Naive thymus-derived CD4-positive, alpha-beta T cell (primary cell): ENCODE results near the gene CBX5. TPM values are rescaled to one million over a fixed set of nuclear protein-coding genes. Genes with fewer than 3 reads are reported as not detected.
A peak's percentile ranks its signal among the peaks of the same experiment; 100 is the strongest.
"Not testable (repeated sequence)": the region's sequence is repeated elsewhere in the genome, so short reads cannot be mapped to it uniquely, and the experiment has no call there.

Source experiments
- ATAC-seq: fragments of 150-1000 bp; cut with Tn5 transposase; 2 replicates; pipeline ENCODE4 v1.10.0; 2021; ENCODE audit warnings: mild to moderate bottlenecking, moderate library complexity
- CTCF ChIA-PET: fragments of 350-600 bp; sonication (Branson Sonifier 250); formaldehyde crosslinking; loops from one replicate; lab custom pipeline; 2021; ENCODE audit warnings: antibody characterized with exemption; lab: Charles Lee
- POLR2A ChIA-PET: fragments of 350-600 bp; sonication (Branson Sonifier 250); formaldehyde crosslinking; loops from one replicate; lab custom pipeline; 2021; ENCODE audit warnings: antibody characterized with exemption, inconsistent platforms; lab: Charles Lee
- DNase-seq, 9 donors: peaks; one replicate each; pipeline versions ENCODE4 v3.0.0 to v3.0.0-alpha.2; 2020 to 2022; ENCODE audit warnings: mixed read lengths in 1 of 9
- H3K27ac ChIP-seq: one replicate; pipeline ENCODE4 v1.7.0; 2013; ENCODE audit warnings: mild to moderate bottlenecking, low read depth, low read length, moderate library complexity
- H3K27me3 ChIP-seq, 2 donors: one replicate each; pipeline ENCODE4 v1.7.0; 2013; ENCODE audit warnings: low read length in 2 of 2, mild to moderate bottlenecking in 2 of 2, moderate library complexity in 2 of 2; ENCODE audit not compliant: control insufficient read depth in 2 of 2, insufficient read depth in 2 of 2
- H3K36me3 ChIP-seq, 3 experiments: 1 replicate in 2 of 3; 2 replicates in 1 of 3; pipeline ENCODE4 v1.7.0; 2013; ENCODE audit warnings: low read length in 3 of 3, mild to moderate bottlenecking in 3 of 3, moderate library complexity in 1 of 3; ENCODE audit not compliant: insufficient read depth in 3 of 3, control insufficient read depth in 2 of 3
- H3K4me1 ChIP-seq, 2 donors: one replicate each; pipeline ENCODE4 v1.7.0; 2013; ENCODE audit warnings: low read length in 2 of 2, mild to moderate bottlenecking in 2 of 2, moderate library complexity in 1 of 2; ENCODE audit not compliant: control insufficient read depth in 2 of 2, insufficient read depth in 2 of 2
- H3K4me3 ChIP-seq: 2 replicates; pipeline ENCODE4 v1.7.0; 2013; ENCODE audit warnings: mild to moderate bottlenecking, low read length
- H3K9me3 ChIP-seq, 3 experiments: 1 replicate in 2 of 3; 2 replicates in 1 of 3; pipeline ENCODE4 v1.7.0; 2013; ENCODE audit warnings: low read length in 3 of 3; ENCODE audit not compliant: control insufficient read depth in 2 of 3
- H3K27ac Mint-ChIP-seq, 9 donors: one replicate each; pipeline ENCODE4 v1.8.0; 2020 to 2022; ENCODE audit warnings: mixed read lengths in 9 of 9, mild to moderate bottlenecking in 8 of 9, moderate library complexity in 5 of 9, inconsistent platforms in 2 of 9
- H3K27me3 Mint-ChIP-seq, 5 donors: one replicate each; pipeline ENCODE4 v1.8.0; 2021 to 2022; ENCODE audit warnings: mixed read lengths in 5 of 5, mild to moderate bottlenecking in 1 of 5
- H3K36me3 Mint-ChIP-seq, 5 donors: one replicate each; pipeline ENCODE4 v1.8.0; 2020 to 2022; ENCODE audit warnings: mixed read lengths in 5 of 5, mild to moderate bottlenecking in 3 of 5, inconsistent platforms in 1 of 5
- H3K4me1 Mint-ChIP-seq, 7 donors: one replicate each; pipeline ENCODE4 v1.8.0; 2020 to 2022; ENCODE audit warnings: mixed read lengths in 7 of 7, mild to moderate bottlenecking in 3 of 7, inconsistent platforms in 1 of 7
- H3K4me3 Mint-ChIP-seq, 10 donors: one replicate each; pipeline ENCODE4 v1.8.0; 2020 to 2022; ENCODE audit warnings: mild to moderate bottlenecking in 10 of 10, mixed read lengths in 10 of 10, moderate library complexity in 6 of 10, inconsistent platforms in 2 of 10
- H3K9me3 Mint-ChIP-seq, 11 donors: one replicate each; pipeline ENCODE4 v1.8.0; 2020 to 2022; ENCODE audit warnings: mixed read lengths in 11 of 11, mild to moderate bottlenecking in 4 of 11, inconsistent platforms in 1 of 11, moderate library complexity in 1 of 11
- intact Hi-C, 2 donors: fragments of 100-400 bp; cut with micrococcal nuclease; formaldehyde crosslinking; loops; one replicate each; pipeline ENCODE4 v1.15.1; 2023
- polyA plus RNA-seq, 2 donors: library from polyadenylated mRNA; unstranded; fragments of 300-500 nt; fragmentation: Illumina TruSeq; gene quantifications; one replicate each; pipeline ENCODE4 v1.2.3, GENCODE V29; 2021
- total RNA-seq, 6 experiments: library from RNA in 5 of 6; stranded (reverse) in 5 of 6; gene quantifications; 1 replicate in 5 of 6; 2 replicates in 1 of 6; pipeline ENCODE4 v1.2.3 and lab custom pipeline; 2021 to 2026

Gene CBX5
- total and polyA plus RNA-seq, 7 experiments from 2014 or later, result 28.2 to 133 (median 51.9) TPM

GRCh38 chr12:54312309-54312708 lies 32.4 kb upstream of the CBX5 start:
- ATAC-seq, POLR2A ChIA-PET, H3K4me1 ChIP-seq: not testable (repeated sequence)

GRCh38 chr12:54311051-54311450 lies 31.1 kb upstream of the CBX5 start:
- peaks cover 0 to 24% (median 4%) of the 10 kb centered on the region in 5 donors for H3K27me3 Mint-ChIP-seq
- H3K36me3 Mint-ChIP-seq, result no peaks in the 10 kb centered on the region
- peaks cover 0 to 2% (median 0%) of the 10 kb centered on the region in 11 donors for H3K9me3 Mint-ChIP-seq
- Histone ChIP-seq H3K4me3 (no peak overlapping the region), H3K36me3 (no peaks in the 10 kb centered on the region), H3K4me1 (no peaks in the 10 kb centered on the region), H3K9me3 (no peaks in the 10 kb centered on the region), H3K27me3 (no peaks in the 10 kb centered on the region), H3K27ac (no peak overlapping the region)
- peaks cover 0 to 9% (median 7%) of the 10 kb centered on the region in 7 donors for H3K4me1 Mint-ChIP-seq
- ChIA-PET POLR2A (interaction anchor here (0.6 kb wide), 1 partner anchor 71 kb away, joined by 4 read pairs; no protein-coding TSS in a partner anchor), CTCF (no interaction called here)
- H3K27ac Mint-ChIP-seq, result no peak overlapping the region
- DNase-seq (no peak), ATAC-seq (no peak)
- intact Hi-C loops, result no loop called here
- H3K4me3 Mint-ChIP-seq, result no peak overlapping the region

More at GRCh38 chr12:54312309-54312708, 32.4 kb upstream of the CBX5 start:
- CTCF ChIA-PET, result interaction anchor here (0.7 to 1.1 kb wide), 2 partner anchors 11 to 12 kb away, joined by 3 to 5 read pairs; partner anchors contain the start of gene COPZ1
- H3K4me3 Mint-ChIP-seq, intact Hi-C loops, H3K4me3 ChIP-seq, H3K9me3 ChIP-seq, H3K36me3 Mint-ChIP-seq, H3K27ac ChIP-seq, H3K4me1 Mint-ChIP-seq, H3K9me3 Mint-ChIP-seq, H3K27me3 ChIP-seq, H3K36me3 ChIP-seq, DNase-seq, H3K27ac Mint-ChIP-seq: not testable (repeated sequence)
- H3K27me3 Mint-ChIP-seq, result peaks cover 0 to 20% (median 4%) of the 10 kb centered on the region in 5 donors

GRCh38 chr12:54306925-54307741 lies 27.2 kb upstream of the CBX5 start:
- Mint-ChIP-seq H3K9me3 (peaks cover 0 to 2% (median 0%) of the 10 kb centered on the region in 11 donors), H3K27me3 (peaks cover 12 to 46% (median 24%) of the 10 kb centered on the region in 5 donors), H3K4me3 (peak overlapping the region in 1 of 10 donors; percentile 22), H3K36me3 (no peaks in the 10 kb centered on the region), H3K4me1 (peaks cover 0 to 22% (median 8%) of the 10 kb centered on the region in 7 donors), H3K27ac (peak overlapping the region in 1 of 9 donors; percentile 55)
- Histone ChIP-seq H3K36me3 (no peaks in the 10 kb centered on the region), H3K9me3 (no peaks in the 10 kb centered on the region), H3K27me3 (peaks cover 0 to 4% of the 10 kb centered on the region in 2 donors), H3K4me1 (peaks cover 0 to 5% of the 10 kb centered on the region in 2 donors), H3K4me3 (no peak overlapping the region), H3K27ac (no peak overlapping the region)
- intact Hi-C loops, result no loop called here
- ChIA-PET POLR2A (interaction anchor here (1.0 kb wide), 1 partner anchor 20 kb away, joined by 5 read pairs; no protein-coding TSS in a partner anchor), CTCF (interaction anchor here (0.6 to 0.8 kb wide), 2 partner anchors 71 to 131 kb away, joined by 4 read pairs; no protein-coding TSS in a partner anchor)
- ATAC-seq (peak; percentile 69), DNase-seq (no peak)

GRCh38 chr12:54304187-54304810 lies 24.4 kb upstream of the CBX5 start:
- Histone ChIP-seq H3K9me3 (no peaks in the 10 kb centered on the region), H3K4me3 (no peak overlapping the region), H3K27me3 (peaks cover 9 to 19% of the 10 kb centered on the region in 2 donors), H3K27ac (no peak overlapping the region), H3K4me1 (peaks cover 0 to 8% of the 10 kb centered on the region in 2 donors), H3K36me3 (no peaks in the 10 kb centered on the region)
- peaks cover 0 to 37% (median 16%) of the 10 kb centered on the region in 7 donors for H3K4me1 Mint-ChIP-seq
- ChIA-PET CTCF (interaction anchor here (1.4 kb wide), 1 partner anchor 10 kb away, joined by 3 read pairs; no protein-coding TSS in a partner anchor), POLR2A (no interaction called here)
- no peaks in the 10 kb centered on the region for H3K36me3 Mint-ChIP-seq
- H3K27ac Mint-ChIP-seq, result no peak overlapping the region
- no peaks in the 10 kb centered on the region for H3K9me3 Mint-ChIP-seq
- intact Hi-C loops, result no loop called here
- H3K4me3 Mint-ChIP-seq, result peak overlapping the region in 1 of 10 donors; percentile 11
- ATAC-seq (peak; percentile 74), DNase-seq (peak in 1 of 9 donors; percentile 20)
- peaks cover 34 to 62% (median 42%) of the 10 kb centered on the region in 5 donors for H3K27me3 Mint-ChIP-seq

GRCh38 chr12:54303640-54304039 lies 23.7 kb upstream of the CBX5 start:
- POLR2A ChIA-PET, result no interaction called here
- H3K4me1 Mint-ChIP-seq, result peaks cover 0 to 41% (median 16%) of the 10 kb centered on the region in 7 donors
- CTCF ChIA-PET, result interaction anchor here (1.4 kb wide), 1 partner anchor 9 kb away, joined by 3 read pairs; no protein-coding TSS in a partner anchor
- H3K36me3 Mint-ChIP-seq, result no peaks in the 10 kb centered on the region
- intact Hi-C loops, result no loop called here
- H3K9me3 Mint-ChIP-seq, result no peaks in the 10 kb centered on the region
- H3K27ac ChIP-seq, result no peak overlapping the region
- no peak overlapping the region for H3K4me3 Mint-ChIP-seq
- no peaks in the 10 kb centered on the region for H3K36me3 ChIP-seq
- no peak overlapping the region for H3K4me3 ChIP-seq
- H3K27me3 ChIP-seq, result peaks cover 9 to 19% of the 10 kb centered on the region in 2 donors
- ATAC-seq (no peak), DNase-seq (no peak)
- no peak overlapping the region for H3K27ac Mint-ChIP-seq
- H3K9me3 ChIP-seq, result no peaks in the 10 kb centered on the region
- peaks cover 38 to 68% (median 46%) of the 10 kb centered on the region in 5 donors for H3K27me3 Mint-ChIP-seq
- peaks cover 0 to 8% of the 10 kb centered on the region in 2 donors for H3K4me1 ChIP-seq

- H3K4me1 Mint-ChIP-seq, result peaks cover 5 to 43% (median 16%) of the 10 kb centered on the region in 7 donors
- DNase-seq (no peak), ATAC-seq (no peak)
- no peak overlapping the region for H3K27ac Mint-ChIP-seq
- ChIA-PET POLR2A (interaction anchor here (0.6 to 2.2 kb wide), 3 partner anchors 13 to 33 kb away, joined by 4 to 8 read pairs (median 5); partner anchors contain the start of genes CBX5 and HNRNPA1), CTCF (interaction anchor here (1.4 kb wide), 1 partner anchor 10 kb away, joined by 4 read pairs; no protein-coding TSS in a partner anchor)
- peaks cover 9 to 19% of the 10 kb centered on the region in 2 donors for H3K27me3 ChIP-seq
- no peaks in the 10 kb centered on the region for H3K36me3 Mint-ChIP-seq
- H3K4me3 Mint-ChIP-seq, result peak overlapping the region in 5 of 10 donors; percentile 16 to 67 (median 52)
- intact Hi-C loops, result loop anchor here in 1 of 2 donors (1.0 kb wide), 1 partner anchor 12 kb away; no protein-coding TSS in a partner anchor
- H3K9me3 Mint-ChIP-seq, result no peaks in the 10 kb centered on the region
- H3K4me1 ChIP-seq, result peaks cover 0 to 8% of the 10 kb centered on the region in 2 donors
- H3K27me3 Mint-ChIP-seq, result peaks cover 38 to 75% (median 46%) of the 10 kb centered on the region in 5 donors
- no peaks in the 10 kb centered on the region for H3K9me3 ChIP-seq
- H3K4me3 ChIP-seq, result no peak overlapping the region
- H3K27ac ChIP-seq, result no peak overlapping the region
- no peaks in the 10 kb centered on the region for H3K36me3 ChIP-seq
Observed at GRCh38 chr12:54301428-54302048, 21.6 kb upstream of the CBX5 start.
